KMS-11 (cell line): Measurements from ENCODE around the gene ENOX1.

ENCODE experiments used
- H2AFZ ChIP-seq: fragments of 200-600 bp; sonication (generic); 2 replicates; pipeline ENCODE4 v1.6.1; 2016; ENCODE audit warnings: antibody characterized with exemption, mixed run types, low read depth
- H3K27ac ChIP-seq: fragments of 200-600 bp; sonication (generic); 2 replicates; pipeline ENCODE4 v1.6.1; 2016; ENCODE audit warnings: mild to moderate bottlenecking, mixed run types
- H3K27me3 ChIP-seq: fragments of 200-600 bp; sonication (generic); 2 replicates; pipeline ENCODE4 v1.6.1; 2017; ENCODE audit warnings: mild to moderate bottlenecking, low read depth, mixed run types, moderate library complexity; ENCODE audit not compliant: insufficient read depth
- H3K36me3 ChIP-seq: fragments of 200-600 bp; sonication (generic); 2 replicates; pipeline ENCODE4 v1.6.1; 2017; ENCODE audit warnings: mild to moderate bottlenecking, mixed run types; ENCODE audit not compliant: insufficient read depth
- H3K4me1 ChIP-seq: fragments of 200-600 bp; sonication (generic); 2 replicates; pipeline ENCODE4 v1.6.1; 2016; ENCODE audit warnings: mild to moderate bottlenecking, low read depth, mixed run types; ENCODE audit not compliant: poor library complexity, severe bottlenecking
- H3K4me2 ChIP-seq: fragments of 200-600 bp; sonication (generic); 2 replicates; pipeline ENCODE4 v1.7.0; 2016; ENCODE audit warnings: mild to moderate bottlenecking, mixed run types
- H3K4me3 ChIP-seq: fragments of 200-600 bp; sonication (generic); IDR thresholded peaks from 2 replicates; pipeline ENCODE4 v1.6.1; 2017; ENCODE audit warnings: low read depth, low read length, mixed read lengths; ENCODE audit not compliant: insufficient read depth
- H3K79me2 ChIP-seq: fragments of 200-600 bp; sonication (generic); 2 replicates; pipeline ENCODE4 v1.6.1; 2016; ENCODE audit warnings: low read depth, mixed run types; ENCODE audit not compliant: insufficient read depth
- H3K9ac ChIP-seq: fragments of 200-600 bp; sonication (generic); 2 replicates; pipeline ENCODE4 v1.6.1; 2016; ENCODE audit warnings: mild to moderate bottlenecking, mixed run types
- H4K20me1 ChIP-seq: fragments of 200-600 bp; sonication (generic); 2 replicates; pipeline ENCODE4 v1.6.1; 2016; ENCODE audit warnings: mild to moderate bottlenecking, mixed run types; ENCODE audit not compliant: insufficient read depth
- TF ChIP-seq, protein P1 (sequence below): fragments of 200-600 bp; sonication (generic); conservative IDR thresholded peaks from 2 replicates; pipeline ENCODE4 v1.6.1; 2017; ENCODE audit warnings: low read depth, mild to moderate bottlenecking, antibody characterized with exemption, low read length, moderate library complexity, mixed read lengths

Gene ENOX1

GRCh38 chr13:43544631-43545030 is 242.1 kb downstream of the ENOX1 start:
- Histone ChIP-seq H3K79me2 (no peaks in the 10 kb centered on the region), H3K27me3 (no peaks in the 10 kb centered on the region), H3K4me2 (no peak overlapping the region), H3K4me1 (peaks cover 9% of the 10 kb centered on the region), H3K9ac (no peak overlapping the region), H2AFZ (no peak overlapping the region), H3K4me3 (no peak overlapping the region), H3K36me3 (no peaks in the 10 kb centered on the region), H4K20me1 (no peaks in the 10 kb centered on the region), H3K27ac (no peak overlapping the region)
- TF ChIP-seq, protein P1, sequence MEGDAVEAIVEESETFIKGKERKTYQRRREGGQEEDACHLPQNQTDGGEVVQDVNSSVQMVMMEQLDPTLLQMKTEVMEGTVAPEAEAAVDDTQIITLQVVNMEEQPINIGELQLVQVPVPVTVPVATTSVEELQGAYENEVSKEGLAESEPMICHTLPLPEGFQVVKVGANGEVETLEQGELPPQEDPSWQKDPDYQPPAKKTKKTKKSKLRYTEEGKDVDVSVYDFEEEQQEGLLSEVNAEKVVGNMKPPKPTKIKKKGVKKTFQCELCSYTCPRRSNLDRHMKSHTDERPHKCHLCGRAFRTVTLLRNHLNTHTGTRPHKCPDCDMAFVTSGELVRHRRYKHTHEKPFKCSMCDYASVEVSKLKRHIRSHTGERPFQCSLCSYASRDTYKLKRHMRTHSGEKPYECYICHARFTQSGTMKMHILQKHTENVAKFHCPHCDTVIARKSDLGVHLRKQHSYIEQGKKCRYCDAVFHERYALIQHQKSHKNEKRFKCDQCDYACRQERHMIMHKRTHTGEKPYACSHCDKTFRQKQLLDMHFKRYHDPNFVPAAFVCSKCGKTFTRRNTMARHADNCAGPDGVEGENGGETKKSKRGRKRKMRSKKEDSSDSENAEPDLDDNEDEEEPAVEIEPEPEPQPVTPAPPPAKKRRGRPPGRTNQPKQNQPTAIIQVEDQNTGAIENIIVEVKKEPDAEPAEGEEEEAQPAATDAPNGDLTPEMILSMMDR, result no peak

GRCh38 chr13:43544011-43544410 is 242.8 kb downstream of the ENOX1 start:
- Histone ChIP-seq H4K20me1 (no peaks in the 10 kb centered on the region), H3K79me2 (no peaks in the 10 kb centered on the region), H3K4me3 (no peak overlapping the region), H3K4me2 (no peak overlapping the region), H3K4me1 (peaks cover 9% of the 10 kb centered on the region), H3K27me3 (no peaks in the 10 kb centered on the region), H2AFZ (no peak overlapping the region), H3K9ac (no peak overlapping the region), H3K36me3 (no peaks in the 10 kb centered on the region), H3K27ac (no peak overlapping the region)
- TF ChIP-seq, protein P1, result no peak

DNA sequence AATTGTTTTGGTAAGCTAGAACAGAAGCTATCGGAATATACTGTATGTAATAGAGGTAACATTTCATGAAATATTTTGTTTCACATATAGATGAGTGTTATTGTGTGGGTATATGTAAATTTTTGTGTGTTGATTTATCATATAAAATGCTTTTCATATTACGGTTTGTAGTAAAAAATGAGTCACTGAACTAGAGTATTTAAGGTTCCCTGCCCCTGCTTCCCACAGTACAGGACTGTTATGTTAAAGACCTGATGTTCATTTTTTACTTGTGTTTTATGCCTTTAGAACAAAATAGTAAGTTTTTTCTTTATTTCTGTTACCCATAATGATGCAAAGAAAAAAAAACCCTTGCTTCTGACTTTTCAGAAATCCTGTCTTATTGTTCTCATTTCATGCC is 243.4 kb downstream of the ENOX1 start:
- H3K4me2 ChIP-seq, result no peak overlapping the region
- H3K4me3 ChIP-seq, result no peak overlapping the region
- no peaks in the 10 kb centered on the region for H4K20me1 ChIP-seq
- H3K27ac ChIP-seq, result no peak overlapping the region
- no peak overlapping the region for H2AFZ ChIP-seq
- no peaks in the 10 kb centered on the region for H3K36me3 ChIP-seq
- no peaks in the 10 kb centered on the region for H3K79me2 ChIP-seq
- no peak overlapping the region for H3K9ac ChIP-seq
- TF ChIP-seq, protein P1, result no peak
- H3K4me1 ChIP-seq, result peaks cover 9% of the 10 kb centered on the region
- H3K27me3 ChIP-seq, result no peaks in the 10 kb centered on the region

DNA sequence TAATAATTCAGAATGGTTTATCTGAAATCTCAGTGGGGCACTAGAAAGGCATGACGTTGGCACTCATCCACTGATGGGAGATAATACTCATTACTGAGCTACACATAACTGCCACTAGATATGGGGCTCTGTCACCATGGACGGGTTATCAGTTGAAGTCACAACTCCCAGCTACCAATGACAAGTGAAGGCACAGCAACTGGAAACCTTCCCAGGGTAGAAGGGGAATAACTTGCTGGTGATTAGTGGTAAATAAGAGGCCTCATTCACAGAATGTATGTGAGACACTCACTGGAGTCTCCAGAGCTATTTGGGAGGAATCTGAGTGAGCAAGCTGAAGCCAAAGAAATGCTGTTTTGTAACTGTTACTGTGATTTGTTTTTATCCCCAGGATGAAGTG is 249.6 kb downstream of the ENOX1 start:
- TF ChIP-seq, protein P1, result no peak
- no peak overlapping the region for H3K9ac ChIP-seq
- no peaks in the 10 kb centered on the region for H3K4me1 ChIP-seq
- H3K27ac ChIP-seq, result no peak overlapping the region
- H3K4me3 ChIP-seq, result no peak overlapping the region
- H3K27me3 ChIP-seq, result no peaks in the 10 kb centered on the region
- no peaks in the 10 kb centered on the region for H4K20me1 ChIP-seq
- H2AFZ ChIP-seq, result no peak overlapping the region
- no peaks in the 10 kb centered on the region for H3K36me3 ChIP-seq
- H3K4me2 ChIP-seq, result no peak overlapping the region
- no peaks in the 10 kb centered on the region for H3K79me2 ChIP-seq

GRCh38 chr13:43529796-43530195 is 257.0 kb downstream of the ENOX1 start:
- TF ChIP-seq, protein P1, result no peak
- Histone ChIP-seq H3K9ac (no peak overlapping the region), H4K20me1 (no peaks in the 10 kb centered on the region), H3K27me3 (no peaks in the 10 kb centered on the region), H3K79me2 (no peaks in the 10 kb centered on the region), H2AFZ (no peak overlapping the region), H3K4me1 (no peaks in the 10 kb centered on the region), H3K4me3 (no peak overlapping the region), H3K36me3 (no peaks in the 10 kb centered on the region), H3K4me2 (no peak overlapping the region), H3K27ac (no peak overlapping the region)
